Endothelial cell of umbilical vein (primary cell): ENCODE measurements around the gene OSBPL9.

ENCODE experiments used
- EZH2 ChIP-seq: IDR thresholded peaks from 2 replicates; pipeline ENCODE4 v1.6.1; 2012; ENCODE audit warnings: borderline replicate concordance, low read depth, mild to moderate bottlenecking, moderate library complexity, low read length, inconsistent platforms; ENCODE audit not compliant: severe bottlenecking
- POLR2A ChIP-seq: IDR thresholded peaks from 2 replicates; pipeline ENCODE4 v1.6.1; 2012; ENCODE audit warnings: low read depth, mild to moderate bottlenecking, control low read depth, low read length
- TF ChIP-seq, protein P1 (sequence below), 2 donors: IDR thresholded peaks; 1 replicate in 1 of 2; 2 replicates in 1 of 2; pipeline ENCODE4 v1.5.1; 2011; ENCODE audit warnings: low read length in 2 of 2, mild to moderate bottlenecking in 2 of 2, moderate library complexity in 2 of 2, control low read depth in 1 of 2, inconsistent platforms in 1 of 2, low read depth in 1 of 2; ENCODE audit not compliant: insufficient read depth in 1 of 2; ENCODE audit errors: extremely low read depth in 1 of 2

DNA sequence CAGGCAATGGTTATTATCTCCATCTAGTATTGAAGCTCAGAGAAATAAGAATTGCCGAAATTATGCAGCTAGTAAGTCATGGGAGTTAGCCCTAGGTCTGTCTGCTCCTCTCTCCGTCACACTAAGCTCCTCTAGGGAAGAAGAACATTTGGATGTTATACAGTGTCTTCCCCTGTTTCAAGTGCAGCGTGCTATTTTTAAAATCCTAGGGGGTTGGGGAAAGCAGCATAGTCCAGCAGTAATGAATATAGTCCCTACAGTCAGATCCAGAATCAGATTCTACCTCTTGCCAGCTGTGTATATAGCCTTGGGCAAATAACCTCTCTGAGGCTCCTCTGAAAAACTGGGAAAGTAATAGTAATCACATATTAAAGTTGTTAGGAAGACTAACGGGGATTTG is 44.5 kb upstream of the OSBPL9 start:
- TF ChIP-seq, protein P1, sequence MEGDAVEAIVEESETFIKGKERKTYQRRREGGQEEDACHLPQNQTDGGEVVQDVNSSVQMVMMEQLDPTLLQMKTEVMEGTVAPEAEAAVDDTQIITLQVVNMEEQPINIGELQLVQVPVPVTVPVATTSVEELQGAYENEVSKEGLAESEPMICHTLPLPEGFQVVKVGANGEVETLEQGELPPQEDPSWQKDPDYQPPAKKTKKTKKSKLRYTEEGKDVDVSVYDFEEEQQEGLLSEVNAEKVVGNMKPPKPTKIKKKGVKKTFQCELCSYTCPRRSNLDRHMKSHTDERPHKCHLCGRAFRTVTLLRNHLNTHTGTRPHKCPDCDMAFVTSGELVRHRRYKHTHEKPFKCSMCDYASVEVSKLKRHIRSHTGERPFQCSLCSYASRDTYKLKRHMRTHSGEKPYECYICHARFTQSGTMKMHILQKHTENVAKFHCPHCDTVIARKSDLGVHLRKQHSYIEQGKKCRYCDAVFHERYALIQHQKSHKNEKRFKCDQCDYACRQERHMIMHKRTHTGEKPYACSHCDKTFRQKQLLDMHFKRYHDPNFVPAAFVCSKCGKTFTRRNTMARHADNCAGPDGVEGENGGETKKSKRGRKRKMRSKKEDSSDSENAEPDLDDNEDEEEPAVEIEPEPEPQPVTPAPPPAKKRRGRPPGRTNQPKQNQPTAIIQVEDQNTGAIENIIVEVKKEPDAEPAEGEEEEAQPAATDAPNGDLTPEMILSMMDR (IDR thresholded peaks at IDR 0.05; ENCODE audit: extremely low read depth in 1 of 2, insufficient read depth in 1 of 2, low read depth in 1 of 2, low read length in 2 of 2), result no peak
- TF ChIP-seq EZH2, result no peak
- TF ChIP-seq POLR2A, result no peak
